ENCODE measurements around the gene ZBTB4.

DNA sequence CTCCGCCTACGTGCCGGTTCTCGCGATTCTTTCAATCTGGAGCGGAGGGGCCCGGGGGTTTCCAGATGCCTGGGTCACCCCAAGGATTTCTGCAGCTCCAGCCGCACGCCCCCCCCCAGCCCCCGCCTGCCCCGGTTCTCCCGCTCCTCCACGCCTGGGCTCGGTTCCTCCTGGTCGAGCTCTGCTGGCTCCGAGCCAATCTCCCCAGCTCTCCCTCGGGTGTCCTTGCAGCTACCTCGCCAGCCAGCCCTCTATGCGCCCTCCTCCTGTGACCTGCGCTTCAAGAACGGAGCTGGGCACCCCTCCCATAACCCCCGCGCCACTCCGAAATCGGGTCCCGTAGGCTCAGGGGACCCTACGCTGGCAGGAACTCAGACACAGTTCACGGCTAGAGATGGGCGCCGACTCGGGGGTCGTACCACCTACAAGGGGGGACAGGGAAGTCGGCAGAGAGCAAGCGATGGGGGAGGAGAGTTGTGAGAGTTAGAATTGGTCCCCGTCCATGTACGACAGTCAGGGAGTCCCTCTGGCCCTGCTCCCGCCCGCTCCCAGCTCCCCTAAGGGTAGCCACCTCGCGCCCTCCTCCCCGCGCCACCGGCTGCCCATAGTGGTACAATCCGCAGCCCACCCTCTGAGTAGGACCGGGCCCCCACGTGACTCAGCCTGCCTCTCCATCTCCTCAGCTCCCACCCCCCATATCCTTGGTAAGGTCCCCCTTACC is 39.2 kb downstream of the ZBTB4 start:
- TF ChIP-seq POLR2A (IDR thresholded peaks at IDR 0.05) (no peak), CTCF (IDR thresholded peaks at IDR 0.05) (no peak)

All from uterus (tissue), 2 donors.